ENCODE measurements around the gene STK33.

Gene STK33

GRCh38 chr11:8356216-8356615 is 237.8 kb downstream of the STK33 start:
- DNase-seq (ENCODE audit: low spot score): no peak

DNA sequence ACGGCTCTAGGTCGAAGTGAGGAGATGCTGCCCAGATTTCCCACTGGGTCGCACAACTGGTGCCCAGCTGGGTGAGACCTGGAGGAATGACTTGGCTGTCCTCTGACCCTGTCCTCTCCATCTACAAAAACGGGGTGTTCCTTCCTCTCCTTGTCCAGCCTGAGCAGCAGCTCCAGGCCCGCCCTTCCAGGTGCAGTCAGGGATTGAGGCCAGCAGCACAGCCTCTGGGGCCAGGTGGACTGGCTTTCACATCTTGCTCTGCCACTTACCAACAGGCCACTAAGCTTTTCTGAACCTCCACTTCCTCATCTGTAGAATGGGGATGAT is 238.6 kb downstream of the STK33 start:
- no peak for DNase-seq (ENCODE audit: low spot score)

GRCh38 chr11:8354622-8355415 is 239.2 kb downstream of the STK33 start:
- DNase-seq (ENCODE audit: low spot score): peak; percentile 30

DNA sequence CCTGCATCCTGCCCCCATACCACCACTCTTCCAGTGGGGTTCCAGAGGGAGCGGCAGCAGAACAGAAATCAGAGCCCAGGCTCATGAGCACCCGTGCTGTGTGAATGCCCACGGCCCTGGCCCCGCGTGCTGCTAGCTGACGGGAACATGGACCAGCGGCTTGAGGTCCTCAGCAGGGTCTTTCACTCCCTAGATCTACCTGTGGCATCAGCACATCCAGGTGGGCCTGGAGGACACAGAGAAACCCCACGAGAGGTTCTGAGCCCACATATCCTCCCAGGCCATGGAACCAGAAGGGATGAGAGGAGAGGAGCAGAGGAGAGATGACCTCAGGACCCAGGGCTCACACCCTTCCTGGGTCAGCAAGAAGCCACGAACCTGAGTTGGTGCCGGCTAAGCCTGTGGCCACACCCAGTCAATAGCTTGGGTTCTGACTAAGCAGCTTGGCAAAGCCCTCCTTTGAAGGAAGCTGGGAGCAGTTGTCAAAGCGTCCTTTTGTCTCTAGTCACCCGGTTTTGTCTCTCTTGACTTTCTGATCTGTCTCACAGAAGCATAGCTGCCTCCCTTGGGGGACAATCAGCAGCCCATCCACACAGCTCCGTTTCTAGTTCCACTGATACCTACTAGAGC is 241.0 kb downstream of the STK33 start:
- no peak for DNase-seq (ENCODE audit: low spot score)

- DNase-seq (ENCODE audit: low spot score): no peak
Observed at GRCh38 chr11:8352103-8352875, 241.7 kb downstream of the STK33 start.

GRCh38 chr11:8351223-8351622 is 242.8 kb downstream of the STK33 start:
- DNase-seq (ENCODE audit: low spot score): no peak

GRCh38 chr11:8347978-8348377 is 246.1 kb downstream of the STK33 start:
- DNase-seq (ENCODE audit: low spot score): no peak

GRCh38 chr11:8346157-8346755 is 247.8 kb downstream of the STK33 start:
- DNase-seq (ENCODE audit: low spot score): peak; percentile 50

DNA sequence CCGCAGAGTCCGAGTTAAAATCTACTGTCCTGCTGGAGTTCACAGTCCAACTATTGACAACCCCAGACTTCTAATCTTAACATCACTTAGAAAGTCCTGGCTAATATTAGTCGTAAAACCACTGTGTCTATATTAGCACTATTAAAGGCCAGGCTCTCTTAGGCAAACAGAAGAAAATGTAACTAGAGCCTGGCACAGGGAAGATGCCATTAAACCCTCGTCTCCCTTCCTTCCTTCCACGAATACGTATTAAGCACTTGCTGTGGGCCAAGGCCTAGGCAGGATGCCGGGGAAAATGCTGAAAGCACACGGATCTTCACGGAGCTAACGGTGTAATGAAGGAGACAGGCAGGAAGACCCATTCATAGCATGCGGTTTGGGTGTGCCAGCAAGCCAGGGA is 248.8 kb downstream of the STK33 start:
- no peak for DNase-seq (ENCODE audit: low spot score)

DNA sequence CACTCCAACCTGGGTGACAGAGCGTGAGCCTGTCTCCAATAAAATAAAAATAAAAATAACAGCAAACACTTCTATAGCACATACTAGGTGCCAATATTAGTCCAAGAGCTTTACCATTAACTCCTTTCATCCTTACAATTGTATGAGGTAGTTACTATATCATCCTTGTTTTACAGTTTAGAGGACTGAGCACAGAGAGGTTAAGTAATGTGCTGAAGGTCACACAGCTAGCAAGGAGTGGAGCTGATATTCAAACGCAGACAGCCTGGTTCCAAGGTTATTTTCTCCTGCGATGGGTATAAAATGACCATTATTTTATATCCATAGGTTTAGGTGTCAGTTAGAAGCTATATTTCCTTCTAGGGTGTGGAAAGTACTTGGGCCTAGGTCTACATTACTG is 249.7 kb downstream of the STK33 start:
- DNase-seq (ENCODE audit: low spot score): no peak

DNA sequence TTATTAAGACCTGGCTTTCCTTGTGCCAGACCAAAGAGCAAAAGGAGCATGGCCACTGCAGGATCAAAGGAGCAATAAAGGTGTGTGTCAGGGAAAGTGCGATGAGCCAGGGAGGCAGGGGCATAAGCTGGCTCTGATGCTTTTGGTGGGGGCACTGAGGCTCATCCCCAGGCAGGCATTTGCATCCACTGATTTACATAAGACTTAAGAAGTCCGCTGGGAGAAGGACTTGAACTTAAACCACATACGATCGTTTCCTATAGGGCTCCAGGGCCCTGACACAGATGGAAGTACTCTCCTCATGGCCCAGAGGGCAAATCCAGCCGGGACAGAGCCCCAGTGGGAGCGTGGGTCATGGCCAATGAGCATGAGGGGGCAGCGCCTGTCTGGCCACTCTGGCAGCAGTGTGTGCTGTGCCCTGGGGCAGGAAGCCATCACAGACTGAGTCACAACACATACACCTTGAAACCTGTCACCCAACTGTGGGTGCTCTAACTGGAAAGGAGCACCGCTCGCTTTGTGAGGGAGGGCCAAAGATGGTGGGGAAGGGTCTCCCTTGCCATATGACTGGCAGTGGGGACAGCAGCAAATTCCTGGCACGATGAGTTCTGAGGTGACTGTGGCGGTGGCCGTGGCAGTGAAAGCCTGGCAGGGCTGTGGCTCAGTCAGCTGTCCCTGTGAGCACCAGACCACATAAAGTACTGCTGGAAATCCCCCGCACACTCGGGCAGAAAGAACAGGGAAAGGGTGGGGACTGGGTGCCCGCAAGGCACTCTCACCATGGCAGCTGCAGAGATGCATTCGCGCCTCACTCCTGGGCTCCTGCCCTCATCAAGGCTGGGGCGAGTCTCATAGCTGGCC is 251.0 kb downstream of the STK33 start:
- no peak for DNase-seq (ENCODE audit: low spot score)

- DNase-seq (ENCODE audit: low spot score): no peak
Observed at GRCh38 chr11:8341996-8342395, 252.0 kb downstream of the STK33 start.
